ENCODE measurements around the gene RAD1.

The RAD1 gene

DNA sequence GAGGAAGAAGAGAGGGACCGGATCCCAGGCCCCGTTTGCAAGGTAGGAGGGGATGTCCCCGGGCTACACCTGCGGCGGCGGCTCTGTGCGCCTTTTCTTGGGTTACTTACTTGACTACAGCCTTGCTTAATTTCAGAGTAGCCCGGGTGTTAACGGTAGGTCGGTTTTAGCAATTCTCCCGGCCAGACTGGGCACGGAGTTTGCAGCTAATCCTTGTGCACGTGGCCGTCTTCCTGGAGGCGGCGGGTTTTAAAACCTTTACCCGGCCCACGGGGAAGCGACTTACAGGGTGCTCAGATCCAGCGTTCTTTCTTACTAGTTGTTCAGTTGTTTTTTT is 520 bp upstream of the RAD1 start:
- DNase-seq = peak in 1 of 3 donors; percentile 38

DNA sequence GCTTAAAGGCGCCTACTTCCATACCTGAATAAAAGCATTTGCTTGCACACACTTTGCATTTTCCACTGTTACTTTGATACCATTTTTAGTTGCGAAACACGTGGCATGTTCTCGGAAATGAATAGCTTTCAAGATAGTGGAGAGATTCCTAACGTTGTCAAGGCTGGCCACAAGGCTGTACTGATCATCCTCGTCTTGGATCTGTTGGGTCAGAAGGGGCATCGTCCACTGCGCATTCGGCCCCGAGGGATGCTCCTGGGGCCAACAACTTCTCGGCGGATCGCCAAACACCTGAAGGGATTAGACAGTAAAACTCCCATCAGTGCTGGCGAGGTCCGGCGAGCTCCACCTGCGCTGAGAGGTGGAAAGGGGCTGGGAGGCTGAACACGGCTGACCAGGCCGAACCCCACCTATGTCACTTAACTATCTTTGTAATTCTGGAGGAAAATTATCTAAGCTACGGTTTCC is 599 bp downstream of the RAD1 start:
- DNase-seq = no peak

DNA sequence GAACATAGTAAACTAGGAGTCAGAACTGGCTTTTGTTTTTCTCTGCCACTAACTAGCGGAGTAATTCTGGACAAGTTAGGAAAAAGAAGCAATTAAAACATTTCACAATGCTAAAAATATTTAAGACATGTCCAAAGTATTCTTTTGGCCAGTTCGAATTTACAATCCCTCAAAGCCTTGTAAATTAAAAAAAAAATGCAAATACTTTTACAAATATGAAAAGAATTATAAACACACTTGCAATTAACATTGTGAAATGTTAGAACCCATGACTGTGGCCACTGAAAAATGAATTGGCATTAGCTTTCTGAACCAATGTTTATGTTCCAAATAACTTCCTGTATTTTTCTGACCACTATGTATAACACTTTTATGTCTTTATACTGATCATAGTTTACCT is 2.2 kb downstream of the RAD1 start:
- DNase-seq = no peak

DNA sequence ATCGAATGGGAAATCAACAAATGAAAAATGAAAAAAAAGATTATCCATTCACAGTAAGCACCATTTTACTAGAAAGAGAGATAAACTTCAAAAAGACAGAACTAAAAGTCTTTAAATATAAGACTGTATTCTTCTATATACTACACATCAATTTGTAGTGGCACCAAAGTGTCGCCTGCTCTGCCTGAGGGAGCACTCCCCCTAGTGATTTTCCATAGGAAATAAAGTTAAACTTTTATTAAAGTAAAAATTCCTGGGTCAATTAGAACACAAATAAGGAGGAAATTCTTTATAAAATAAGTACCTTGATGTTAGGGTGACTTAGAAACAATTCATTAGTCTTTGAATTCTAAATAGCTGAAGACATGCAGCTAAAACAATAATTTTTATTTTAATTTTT is 9.7 kb downstream of the RAD1 start:
- DNase-seq = peak in 1 of 3 donors; percentile 10

DNA sequence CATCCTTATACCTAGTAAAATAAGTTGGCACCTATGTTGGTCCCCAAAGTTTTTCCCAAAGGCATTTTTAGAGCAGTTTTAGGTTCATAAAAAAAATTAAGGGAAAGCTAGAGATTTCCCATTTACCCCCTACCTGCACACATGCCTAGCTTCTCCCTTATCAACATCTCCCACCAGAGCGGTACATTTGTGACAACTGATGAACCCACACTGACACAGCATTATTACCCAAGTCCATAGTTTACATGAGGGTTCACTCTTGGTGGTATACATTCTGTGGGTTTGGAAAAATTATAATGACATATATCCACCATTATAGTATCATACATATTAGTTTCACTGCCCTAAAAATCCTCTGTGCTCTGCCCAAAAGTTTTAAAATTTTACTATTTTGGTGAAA is 12.0 kb downstream of the RAD1 start:
- DNase-seq = no peak

DNA sequence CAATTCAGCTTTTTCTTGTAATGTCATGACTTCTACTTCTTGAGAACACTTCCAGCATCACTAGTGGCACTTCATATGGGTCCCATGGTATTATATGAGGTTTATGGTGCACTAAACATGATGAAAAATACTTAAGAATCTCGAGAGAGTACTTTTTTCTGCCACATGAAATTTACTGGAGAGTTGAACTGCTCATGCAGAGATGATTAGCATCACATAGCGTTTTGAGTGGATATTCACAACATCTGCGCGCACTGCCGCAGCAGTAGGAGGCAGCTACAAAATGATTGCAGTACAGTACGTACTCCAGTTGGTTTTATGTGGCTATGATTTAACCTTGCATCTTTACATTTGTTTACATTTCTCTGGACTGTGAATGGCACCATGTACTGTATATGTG is 14.7 kb downstream of the RAD1 start:
- DNase-seq = no peak

DNA sequence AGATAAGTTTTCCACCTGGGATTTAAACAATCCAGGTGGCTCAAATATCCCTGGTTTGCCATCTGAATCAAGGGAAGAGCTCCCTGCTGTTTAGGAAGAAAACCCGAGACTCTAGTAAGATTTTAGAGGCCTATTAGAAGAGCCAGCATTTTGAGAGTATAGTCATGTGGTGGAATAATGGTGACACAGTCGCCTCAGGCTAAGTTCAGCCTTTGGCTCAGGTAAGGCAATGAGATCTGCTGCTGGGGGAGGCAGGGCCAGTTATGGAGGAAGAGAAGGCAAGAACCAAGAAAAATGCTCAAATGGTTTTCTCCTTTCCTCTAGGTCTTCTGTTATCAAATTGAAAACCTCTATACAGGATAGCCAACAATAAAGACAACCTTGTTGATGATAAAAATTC is 16.2 kb downstream of the RAD1 start:
- DNase-seq = no peak

DNA sequence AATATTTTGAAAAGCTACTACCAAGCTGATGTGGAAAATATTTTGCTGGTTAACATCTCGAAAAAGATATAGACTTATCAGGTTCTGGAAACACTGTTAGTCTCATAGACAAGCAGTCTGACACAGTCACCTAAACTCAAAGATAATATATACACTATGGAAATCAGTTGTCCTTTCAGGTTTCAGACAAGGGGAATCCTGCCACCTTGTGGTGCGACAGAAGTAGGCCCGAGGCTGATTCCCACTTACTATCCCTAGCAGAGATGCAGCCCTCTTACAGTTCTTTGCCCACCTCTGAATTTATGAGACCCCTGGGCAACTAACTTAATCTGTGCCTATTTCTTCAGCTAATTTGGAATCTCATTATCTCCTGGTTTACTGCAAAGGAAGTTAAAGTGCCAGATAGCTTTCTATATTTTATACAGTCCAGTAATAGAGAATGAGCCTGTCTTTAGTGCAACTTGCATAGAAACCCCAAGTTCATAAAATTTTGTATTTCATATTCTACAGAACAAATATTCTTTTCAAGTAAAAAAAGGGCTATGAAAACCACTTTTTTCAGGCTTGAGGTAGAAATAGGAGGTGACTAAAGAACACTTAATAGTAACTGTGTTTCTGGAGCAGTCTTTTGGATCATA is 16.9 kb downstream of the RAD1 start:
- peak; percentile 67 to 76 (median 74) for DNase-seq

DNA sequence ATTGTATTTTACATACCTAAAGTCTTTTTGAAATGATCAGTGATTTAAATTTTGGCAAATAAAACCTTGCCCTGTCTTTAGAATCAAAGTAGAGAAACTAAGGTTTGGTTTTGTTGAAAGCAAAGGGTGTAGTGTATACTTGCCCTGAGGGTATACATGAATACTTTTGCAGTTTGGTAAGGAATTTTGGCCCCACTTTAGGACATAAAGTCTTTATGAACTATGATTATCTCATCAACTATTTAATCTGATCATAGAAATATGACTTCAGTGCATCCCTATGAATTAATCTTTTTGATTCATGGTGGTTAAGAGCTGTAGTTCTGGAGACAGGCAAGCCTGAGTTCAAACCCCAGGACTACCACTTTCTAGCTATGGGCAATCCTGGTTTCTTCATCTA is 17.7 kb downstream of the RAD1 start:
- no peak for DNase-seq

DNA sequence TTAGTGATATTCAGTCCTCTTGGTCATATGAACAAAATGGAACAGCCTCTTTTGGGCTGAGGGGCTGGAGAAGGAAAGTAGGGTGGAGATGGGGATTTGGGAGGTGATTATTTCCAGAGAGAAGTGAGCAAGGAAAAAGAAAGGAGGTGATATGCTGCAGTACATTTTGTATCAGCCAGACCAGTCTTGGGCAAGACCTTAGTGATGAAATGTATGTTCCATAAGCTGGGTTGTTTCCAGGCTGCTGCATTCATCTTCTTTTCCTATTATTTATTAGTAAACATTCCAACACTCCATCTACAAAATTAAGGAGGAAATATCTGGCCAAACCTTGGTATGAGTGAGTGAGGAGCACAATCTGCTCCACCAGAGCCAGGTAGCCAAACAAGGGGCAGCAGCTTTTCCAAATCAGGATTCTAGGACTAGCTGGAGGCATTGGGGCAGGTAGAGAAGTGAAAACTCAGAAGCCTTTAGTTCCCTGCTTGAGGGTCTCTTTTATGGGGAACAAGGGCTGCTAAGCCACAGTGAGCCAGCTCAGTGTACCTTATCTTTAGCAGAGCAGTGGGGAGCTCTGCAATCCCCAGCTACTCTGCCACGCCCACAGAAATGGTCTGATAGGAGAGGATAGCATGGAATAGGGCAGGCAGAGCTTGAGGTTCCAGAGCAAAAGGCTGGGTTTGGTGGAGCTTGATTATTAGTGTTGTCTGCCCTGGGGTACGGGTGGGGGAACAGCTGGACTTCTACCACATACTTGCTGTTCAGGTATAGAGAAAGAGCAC is 19.5 kb downstream of the RAD1 start:
- DNase-seq = no peak

DNA sequence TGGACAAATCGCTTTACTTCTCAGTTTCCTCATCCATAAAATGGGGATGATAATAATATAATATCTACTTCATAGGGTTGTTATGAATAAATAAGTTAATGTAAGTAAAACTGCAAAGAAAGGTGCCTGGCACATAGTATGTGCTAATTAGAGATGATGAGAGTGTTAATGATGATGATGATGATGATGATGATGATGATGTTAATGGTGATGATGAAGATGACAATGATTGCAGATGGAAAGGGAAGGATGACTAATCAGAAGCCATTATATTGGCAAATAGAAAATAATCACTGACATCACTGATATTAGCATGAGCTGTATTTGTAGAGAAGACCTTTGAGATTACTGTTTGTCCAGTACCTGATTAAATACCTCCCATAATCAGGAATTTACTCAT is 20.6 kb downstream of the RAD1 start:
- DNase-seq = peak in 1 of 3 donors; percentile 14

DNA sequence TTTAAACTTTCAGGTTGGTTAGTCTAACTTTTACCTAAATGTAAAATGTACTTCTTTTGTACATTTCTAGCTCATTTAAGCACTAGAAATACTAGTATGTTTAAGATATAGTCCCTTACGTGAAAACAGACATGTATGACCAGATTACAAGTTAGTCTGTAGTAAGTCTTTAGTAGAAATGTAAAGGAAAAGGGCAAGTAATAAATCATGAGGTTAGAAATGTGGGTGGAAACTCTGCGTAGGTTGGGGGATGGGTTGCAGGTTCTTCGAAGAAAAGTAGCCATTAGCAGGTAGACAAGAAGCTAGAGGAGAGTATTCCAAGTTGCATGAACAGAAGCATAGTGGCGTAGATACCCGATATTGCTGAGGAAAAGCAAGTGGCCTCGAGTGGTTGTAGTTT is 22.9 kb downstream of the RAD1 start:
- DNase-seq = no peak

DNA sequence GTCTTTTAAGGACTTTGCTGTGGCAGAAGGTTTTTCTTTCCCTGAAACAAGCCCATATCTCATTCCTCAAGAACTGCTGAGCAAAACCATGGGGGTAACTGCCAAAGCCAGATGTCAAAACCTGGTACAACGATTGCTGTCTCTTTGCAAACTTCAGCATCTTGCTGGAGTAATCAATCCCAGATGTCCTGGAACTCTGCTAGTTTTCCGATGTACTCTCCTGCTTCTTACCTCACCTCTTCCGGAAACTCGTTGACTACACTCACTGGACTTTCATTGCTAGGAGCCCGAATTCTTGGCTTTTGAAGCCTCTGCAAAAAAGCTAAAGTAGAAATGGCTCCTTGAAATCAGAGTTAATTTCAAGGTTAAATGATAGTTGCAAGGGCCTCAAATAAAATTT is 23.3 kb downstream of the RAD1 start:
- no peak for DNase-seq

DNA sequence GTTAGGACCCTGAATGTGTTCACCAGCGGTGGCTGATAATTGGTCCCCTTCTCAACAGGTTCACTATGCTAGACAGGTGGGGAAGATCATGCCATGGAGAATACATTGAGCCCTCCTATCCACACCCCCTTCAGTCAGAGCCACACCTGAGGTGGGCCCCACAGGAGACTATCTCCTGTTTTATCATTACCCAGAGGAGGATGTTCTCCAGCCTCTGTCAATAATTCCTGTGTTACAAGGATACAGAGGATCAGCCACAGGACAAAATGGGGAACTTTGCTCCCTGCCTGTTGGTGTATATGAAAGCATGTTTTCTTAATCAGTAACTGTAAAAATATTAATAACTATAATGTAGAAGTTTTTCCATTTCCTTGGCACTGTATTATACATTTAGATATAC is 25.9 kb downstream of the RAD1 start:
- no peak for DNase-seq

DNA sequence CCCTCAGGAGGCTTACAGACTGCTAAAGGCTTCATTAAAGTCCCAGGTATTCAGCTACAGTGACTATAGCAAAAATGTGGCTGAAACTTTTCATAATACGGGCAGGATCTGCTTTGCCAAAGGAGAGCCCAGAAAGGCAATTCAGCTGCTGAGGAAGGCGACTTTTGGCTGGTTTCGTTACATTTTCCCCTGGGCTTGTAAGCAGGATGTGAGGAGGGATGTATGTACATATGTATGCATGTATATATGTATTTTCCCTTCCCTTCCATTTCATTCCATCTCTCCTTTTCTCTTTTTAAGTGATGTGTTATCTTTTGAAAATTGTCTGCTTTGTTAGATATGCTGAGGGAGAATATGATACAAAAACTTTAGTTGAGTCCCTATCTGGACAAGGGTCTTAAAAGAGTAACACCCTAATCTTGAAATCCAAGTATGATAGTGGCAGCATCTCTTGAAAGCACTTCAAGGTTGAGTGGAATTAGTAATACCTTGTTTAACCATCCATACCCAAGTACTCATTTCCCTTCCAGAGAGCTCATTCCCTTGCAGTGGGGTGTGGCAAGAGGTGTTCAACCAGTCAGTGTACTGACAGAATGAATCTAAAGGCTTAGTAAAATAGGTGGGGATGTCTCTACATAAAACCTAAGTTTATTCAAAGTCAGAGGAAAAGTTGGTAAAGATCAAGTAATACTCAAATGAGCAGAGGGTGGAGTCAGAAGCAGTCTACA is 28.7 kb downstream of the RAD1 start:
- DNase-seq = no peak

DNA sequence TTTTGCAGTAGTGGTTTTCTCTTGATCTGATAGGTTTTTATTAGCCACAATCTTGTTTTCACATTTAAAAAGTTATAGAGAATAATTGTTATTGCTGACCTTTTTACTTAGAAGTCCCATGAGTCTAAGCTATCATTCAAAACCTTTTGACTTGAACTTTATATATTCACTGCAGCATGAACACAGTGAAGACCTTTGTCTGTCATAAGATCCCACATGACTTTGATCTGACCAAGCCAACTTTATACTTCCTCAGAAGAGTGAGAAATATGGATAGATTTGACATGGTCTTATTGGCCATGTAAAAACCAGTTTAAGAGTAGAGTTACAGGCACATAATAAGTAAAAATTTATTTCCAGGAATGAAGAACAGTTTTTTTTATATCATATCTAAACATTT is 34.1 kb downstream of the RAD1 start:
- DNase-seq = no peak

DNA sequence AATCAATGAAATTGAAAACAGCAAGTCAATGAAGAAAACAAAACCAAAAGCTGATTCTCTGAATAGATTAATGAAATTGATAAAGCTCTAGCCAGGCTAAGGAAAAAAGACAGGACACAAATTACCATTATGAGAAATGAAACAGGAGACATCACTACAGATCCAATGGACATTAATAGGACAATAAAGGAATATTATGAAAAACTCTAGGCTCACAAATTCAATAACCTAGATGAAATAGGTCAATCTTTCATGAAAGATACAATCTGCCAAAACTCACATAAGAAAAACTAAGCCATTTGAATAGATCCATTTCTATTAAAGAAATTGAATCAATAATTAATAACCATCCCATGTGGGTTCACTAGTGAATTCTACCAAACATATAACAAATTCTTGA is 39.0 kb downstream of the RAD1 start:
- DNase-seq = no peak

DNA sequence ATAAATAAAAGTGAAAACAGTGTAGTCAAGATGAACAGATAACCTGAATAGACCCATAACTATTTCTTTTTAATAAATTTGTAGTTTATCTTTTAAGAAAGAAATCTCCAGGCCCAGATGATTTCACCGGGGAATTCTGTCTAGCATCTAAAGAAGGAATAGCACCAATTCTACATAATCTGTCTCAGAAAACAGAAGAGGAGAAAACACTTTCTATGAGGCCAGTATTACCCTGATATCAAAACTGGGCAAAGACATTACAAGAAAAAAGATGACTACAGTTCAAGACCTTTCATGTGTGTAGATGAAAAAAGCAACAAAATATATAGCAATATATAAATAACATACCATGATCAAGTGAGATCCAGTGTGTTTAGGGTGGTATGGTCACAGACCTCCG is 44.9 kb downstream of the RAD1 start:
- DNase-seq = no peak

DNA sequence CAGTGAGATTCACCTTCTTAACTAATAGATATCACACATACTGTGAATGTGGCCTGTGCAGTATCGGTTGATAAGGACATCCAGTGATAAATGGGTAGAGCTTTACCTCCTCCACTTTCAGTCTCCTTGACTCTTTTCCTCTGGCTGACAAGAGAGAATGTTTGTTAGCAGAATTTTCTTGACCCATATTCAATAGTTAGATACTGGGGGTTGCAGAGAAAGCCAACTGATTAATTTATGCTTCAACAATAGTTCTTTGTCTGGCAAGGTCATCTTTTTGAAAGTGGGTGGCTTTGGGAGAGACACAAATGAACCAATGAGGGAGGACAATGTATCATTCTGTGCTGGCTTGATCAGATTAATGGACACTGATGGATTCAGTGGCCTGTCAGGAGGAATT is 46.0 kb downstream of the RAD1 start:
- no peak for DNase-seq

DNA sequence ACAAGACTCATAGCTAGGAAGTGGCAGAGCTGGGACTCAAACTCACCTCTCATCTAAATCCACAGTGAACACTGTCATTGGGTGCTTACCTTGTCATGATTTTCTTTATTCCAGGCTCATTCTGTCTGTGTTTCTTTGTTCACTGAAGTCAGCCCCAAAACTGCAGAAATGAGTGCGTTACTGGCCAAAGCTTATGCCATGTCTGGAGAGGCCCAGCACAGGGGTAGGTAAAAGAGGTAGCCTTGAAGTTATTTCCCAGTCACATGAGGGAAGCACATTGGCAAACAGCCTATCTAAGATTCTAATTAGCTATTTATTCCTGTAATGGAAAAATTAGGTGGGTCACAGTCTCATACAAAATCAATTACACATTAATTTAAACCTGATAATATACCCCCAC is 46.5 kb downstream of the RAD1 start:
- DNase-seq = no peak

DNA sequence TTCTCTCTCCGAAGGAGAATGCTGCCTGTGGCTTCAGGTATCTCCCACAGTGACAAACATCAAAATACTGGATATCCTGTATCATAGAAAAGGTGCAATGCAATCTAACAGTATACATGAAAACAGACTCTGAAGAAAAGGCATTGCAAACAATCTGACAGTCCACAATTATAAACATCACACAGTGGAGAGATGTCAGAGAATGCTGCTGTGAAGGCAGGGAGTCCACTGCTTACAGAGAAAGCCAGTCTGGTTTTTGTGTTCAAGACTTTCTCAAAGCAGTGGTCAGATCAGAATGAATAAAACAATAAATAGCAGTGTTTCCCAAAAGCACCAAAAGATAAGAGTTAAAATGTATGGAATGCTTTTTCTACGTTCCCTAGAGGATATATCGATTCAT is 47.6 kb downstream of the RAD1 start:
- DNase-seq = no peak

DNA sequence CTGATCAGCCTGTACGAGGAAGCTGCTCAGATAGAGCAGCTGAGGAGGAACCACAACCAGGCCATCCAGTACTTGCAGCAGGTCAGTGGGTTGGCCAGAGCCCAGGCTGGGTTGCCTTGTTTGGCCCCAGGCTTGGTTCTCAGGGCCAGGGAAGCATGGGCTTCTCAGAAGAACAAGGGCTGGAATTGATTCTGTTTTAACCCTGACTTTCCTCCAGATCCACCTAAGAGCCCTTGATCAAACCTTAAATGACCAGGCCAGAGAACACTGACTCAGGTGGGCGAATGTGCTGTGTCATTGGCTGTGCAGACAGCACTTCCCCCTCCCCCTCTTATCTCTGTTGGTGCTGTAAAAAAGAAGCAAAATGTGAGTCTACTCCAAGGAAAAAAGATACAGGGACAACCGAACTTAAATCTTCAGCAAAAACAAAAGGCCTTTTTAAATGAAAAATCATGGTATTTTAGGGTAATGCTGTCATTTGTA is 48.3 kb downstream of the RAD1 start:
- DNase-seq = no peak

DNA sequence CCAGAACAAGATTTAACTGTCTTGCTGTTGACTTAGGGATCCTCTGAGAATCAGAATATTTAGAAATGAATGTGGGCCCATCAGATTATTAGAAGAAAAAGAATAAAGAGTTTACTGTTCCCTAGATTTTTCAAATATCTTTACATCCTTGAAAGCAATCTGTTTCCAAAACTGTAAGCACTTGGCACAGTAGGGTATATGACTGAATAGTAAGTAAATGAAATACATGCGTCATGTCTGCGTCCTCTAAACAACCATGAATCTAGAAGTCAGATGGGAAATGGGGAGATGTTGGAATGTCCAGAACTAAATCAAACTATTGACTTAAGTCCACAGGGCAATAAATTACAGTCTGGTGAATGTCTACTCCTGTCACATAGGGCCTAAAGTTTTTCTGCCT is 50.2 kb downstream of the RAD1 start:
- DNase-seq = no peak

DNA sequence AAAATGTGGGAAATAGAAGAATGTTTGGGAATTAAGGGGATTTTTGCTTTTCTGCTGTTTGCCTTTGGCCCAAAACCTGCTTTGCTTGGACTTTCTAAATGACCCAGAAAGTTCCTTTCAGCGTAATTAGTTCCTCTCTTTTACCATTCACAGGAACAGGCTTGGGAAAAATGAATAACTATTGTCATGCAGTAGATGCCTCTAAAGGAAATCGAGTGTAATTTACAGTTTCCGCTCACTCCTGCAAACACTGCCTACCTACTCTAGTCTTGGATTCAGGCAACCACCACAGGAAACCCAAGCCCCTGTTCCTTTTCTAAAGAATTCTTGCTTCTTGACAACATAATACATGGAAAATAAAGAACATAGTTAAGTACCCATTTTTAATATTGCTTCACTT is 51.4 kb downstream of the RAD1 start:
- no peak for DNase-seq

Measured in suppressor macrophage treated with lipopolysaccharide for 1 hour (primary cell).